GM12878 (cell line): ENCODE measurements around the gene SENP1. TPM values are rescaled to one million over a fixed set of nuclear protein-coding genes. Genes with fewer than 3 reads are reported as not detected.
"Not testable (repeated sequence)": the region's sequence is repeated elsewhere in the genome, so short reads cannot be mapped to it uniquely, and the experiment has no call there.

Experiments used
- ATAC-seq: fragments of 200-7000 bp; cut with Tn5 transposase; 3 replicates; pipeline ENCODE4 v1.9.1; 2020; ENCODE audit warnings: mild to moderate bottlenecking, moderate library complexity
- BruUV-seq: library from RNA; stranded (reverse); fragments of 400-500 nt; replicated peaks from 2 replicates; lab custom pipeline; 2021; lab: Mats Ljungman, UMichigan
- CTCF ChIA-PET: fragments of 300-600 bp; sonication (Branson Sonifier 250); formaldehyde crosslinking; extraction: SDS; loops from one replicate; lab custom pipeline; 2021; ENCODE audit warnings: inconsistent platforms; lab: Yijun Ruan, JAX
- POLR2A ChIA-PET: fragments of 350-600 bp; formaldehyde crosslinking; extraction: SDS; loops from one replicate; lab custom pipeline; 2021; ENCODE audit warnings: inconsistent platforms; lab: Charles Lee
- RAD21 ChIA-PET: fragments of 300-600 bp; sonication (Branson Sonifier 250); formaldehyde crosslinking; loops from one replicate; lab custom pipeline; 2023; ENCODE audit warnings: antibody characterized with exemption; ENCODE audit not compliant: unreplicated experiment; lab: Charles Lee
- SMC1A ChIA-PET: fragments of 300-600 bp; sonication (Branson Sonifier 250); formaldehyde crosslinking; loops from one replicate; lab custom pipeline; 2023; ENCODE audit not compliant: unreplicated experiment, uncharacterized antibody; lab: Charles Lee
- DNase-seq: peaks from one replicate; pipeline ENCODE4 v3.0.0-alpha.2; 2011; ENCODE audit warnings: low read depth, low spot score
- FAIRE-seq: peaks from 3 replicates; lab custom pipeline; 2011; peaks lifted over from hg19 to GRCh38; lab: Jason Lieb, UNC
- H2AFZ ChIP-seq: 2 replicates; pipeline ENCODE4 v1.6.0; 2011; ENCODE audit warnings: low read depth, low read length, control low read depth; ENCODE audit not compliant: control insufficient read depth
- H3K27ac ChIP-seq: 2 replicates; pipeline ENCODE4 v1.5.1; 2011; ENCODE audit warnings: control low read depth; ENCODE audit not compliant: control insufficient read depth, insufficient read depth
- H3K27me3 ChIP-seq, 2 experiments: replicated peaks in 1 of 2; 2 replicates each; pipeline versions ENCODE4 v1.6.0 to v1.6.1; 2011; ENCODE audit warnings: low read length in 1 of 2; ENCODE audit not compliant: control insufficient read depth in 2 of 2, insufficient read depth in 2 of 2
- H3K36me3 ChIP-seq, 2 experiments: 2 replicates each; pipeline ENCODE4 v1.5.1; 2011; ENCODE audit warnings: low read length in 1 of 2; ENCODE audit not compliant: control insufficient read depth in 2 of 2, insufficient read depth in 2 of 2
- H3K4me1 ChIP-seq: 2 replicates; pipeline ENCODE4 v1.6.1; 2011; ENCODE audit warnings: mild to moderate bottlenecking, low read length, moderate library complexity, mixed read lengths; ENCODE audit not compliant: control insufficient read depth, insufficient read depth
- H3K4me2 ChIP-seq: 2 replicates; pipeline ENCODE4 v1.6.0; 2011; ENCODE audit warnings: control low read depth; ENCODE audit not compliant: control insufficient read depth, insufficient read depth
- H3K4me3 ChIP-seq: fragments of 200-600 bp; sonication (generic); 2 replicates; pipeline ENCODE4 v1.5.1; 2016
- H3K79me2 ChIP-seq: 2 replicates; pipeline ENCODE4 v1.6.0; 2011; ENCODE audit warnings: low read length; ENCODE audit not compliant: control insufficient read depth, insufficient read depth
- H3K9ac ChIP-seq: 2 replicates; pipeline ENCODE4 v1.8.0; 2011; ENCODE audit warnings: low read length, control low read depth, mixed read lengths; ENCODE audit not compliant: control insufficient read depth, insufficient read depth
- H3K9me3 ChIP-seq: replicated peaks from 3 replicates; pipeline ENCODE4 v1.5.1; 2011; ENCODE audit warnings: mild to moderate bottlenecking, low read length; ENCODE audit not compliant: control insufficient read depth, insufficient read depth
- H4K20me1 ChIP-seq: 2 replicates; pipeline ENCODE4 v1.6.0; 2011; ENCODE audit not compliant: control insufficient read depth, insufficient read depth
- BHLHE40 ChIP-seq, 2 experiments: fragments of 450-650 bp in 1 of 2; IDR thresholded peaks; 2 replicates each; pipeline ENCODE4 v1.6.1; 2011 to 2017; ENCODE audit warnings: low read depth in 2 of 2, borderline replicate concordance in 1 of 2, improper control_type of control experiment in 1 of 2, low read length in 1 of 2, mild to moderate bottlenecking in 1 of 2
- CBX3 ChIP-seq: fragments of 200-600 bp; sonication (generic); IDR thresholded peaks from 2 replicates; pipeline ENCODE4 v1.6.1; 2016; ENCODE audit warnings: low read depth, borderline replicate concordance
- CHD2 ChIP-seq: IDR thresholded peaks from 2 replicates; pipeline ENCODE4 v1.6.1; 2011; ENCODE audit warnings: low read depth, low read length, improper control_type of control experiment, borderline replicate concordance
- SPI1 ChIP-seq: IDR thresholded peaks from 2 replicates; pipeline ENCODE4 v1.6.1; 2011; ENCODE audit warnings: low read depth, mild to moderate bottlenecking, low read length, moderate library complexity, borderline replicate concordance; ENCODE audit not compliant: insufficient read depth
- SREBF2 ChIP-seq: IDR thresholded peaks from 2 replicates; pipeline ENCODE4 v1.6.1; 2012; ENCODE audit warnings: mild to moderate bottlenecking, low read length
- SUPT20H ChIP-seq: IDR thresholded peaks from 2 replicates; pipeline ENCODE4 v1.6.1; 2011; ENCODE audit warnings: low read depth, mild to moderate bottlenecking, low read length, moderate library complexity, borderline replicate concordance; ENCODE audit not compliant: control insufficient read depth
- TBL1XR1 ChIP-seq: IDR thresholded peaks from 2 replicates; pipeline ENCODE4 v1.6.1; 2012; ENCODE audit warnings: low read depth, low read length, improper control_type of control experiment
- WGBS: methylation state at CpG from one replicate; pipeline ENCODE4 v1.1.6; 2016; ENCODE audit warnings: low lambda C conversion rate; ENCODE audit not compliant: insufficient replicate concordance, insufficient coverage; ENCODE audit errors: missing lambda C conversion rate; 5-methylcytosine and 5-hydroxymethylcytosine counted together
- in situ Hi-C: fragments of 300-500 bp; cut with MboI; formaldehyde crosslinking; loops from 9 replicates; pipeline ENCODE4 v1.14.3; 2018; ENCODE audit warnings: mixed read lengths
- intact Hi-C: fragments of 100-400 bp; cut with micrococcal nuclease; formaldehyde crosslinking; loops from one replicate; pipeline ENCODE4 v1.14.2; 2022; ENCODE audit not compliant: unreplicated experiment
- polyA plus RNA-seq, 11 experiments: library from polyadenylated mRNA; depleted of rRNA in 4 of 11; unstranded in 6 of 11; stranded (reverse) in 5 of 11; fragments of >200 nt; fragmentation: Nextera tagmentation in 4 of 11; fragmentation: Illumina TruSeq in 1 of 11; extraction: Ambion mirVana in 4 of 11; extraction: Trizol in 1 of 11; gene quantifications; 1 replicate in 1 of 11; 2 replicates in 10 of 11; pipeline versions ENCODE4 v1.2.1 to v1.2.3, GENCODE V29; 2011 to 2016; ENCODE audit warnings: inconsistent platforms in 2 of 11, missing spikeins in 2 of 11, low read depth in 1 of 11
- total RNA-seq, 4 experiments: library from RNA; depleted of rRNA in 3 of 4; stranded (reverse); fragments of >200 nt in 3 of 4; fragmentation: Illumina TruSeq in 1 of 4; extraction: Trizol in 1 of 4; gene quantifications; 2 replicates each; pipeline versions ENCODE4 v1.2.1 to v1.2.3, GENCODE V29; 2013 to 2021
- TF ChIP-seq, protein P1 (sequence below): fragments of 450-650 bp; IDR thresholded peaks from 2 replicates; pipeline ENCODE4 v1.6.1; 2016; ENCODE audit warnings: mild to moderate bottlenecking, moderate library complexity, borderline replicate concordance
- TF ChIP-seq, protein P2 (sequence below): fragments of 450-650 bp; IDR thresholded peaks from 2 replicates; pipeline ENCODE4 v1.6.1; 2017; ENCODE audit warnings: mild to moderate bottlenecking, moderate library complexity

The SENP1 gene
- total and polyA plus RNA-seq, 10 of the 15 experiments (the other 5 are each of a cell fraction or from before 2014, with no cell fraction given), result 8.1 to 52.4 (median 26.1) TPM

DNA sequence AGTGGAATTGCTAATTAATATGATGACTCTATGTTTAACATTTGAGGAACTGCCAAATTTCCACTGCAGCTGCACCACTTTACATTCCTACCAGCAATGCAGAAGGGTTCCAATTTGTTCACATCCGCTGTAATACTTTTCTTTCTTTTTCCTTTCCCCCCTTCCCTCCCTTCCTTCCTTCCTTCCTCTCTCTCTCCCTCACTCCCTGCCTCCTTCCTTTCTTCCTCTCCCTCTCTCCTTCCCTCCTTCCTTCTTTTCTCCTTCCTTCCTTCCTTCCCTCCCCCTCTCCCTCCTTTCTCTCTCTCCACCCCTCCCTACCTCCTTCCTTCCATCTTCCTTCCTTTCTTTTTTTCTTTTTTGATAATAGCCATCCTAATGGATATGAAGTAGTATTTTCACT, 10.1 kb upstream of the SENP1 start:
- Histone ChIP-seq H3K4me2 (no peak overlapping the region), H4K20me1 (no peaks in the 10 kb centered on the region), H3K9me3 (no peaks in the 10 kb centered on the region), H3K36me3 (no peaks in the 10 kb centered on the region), H3K27ac (no peak overlapping the region), H3K4me1 (peaks cover 6% of the 10 kb centered on the region), H2AFZ (no peak overlapping the region), H3K79me2 (peaks cover 19% of the 10 kb centered on the region), H3K27me3 (no peaks in the 10 kb centered on the region), H3K9ac (no peak overlapping the region), H3K4me3 (no peak overlapping the region)
- ChIA-PET POLR2A (no interaction called here), RAD21 (no interaction called here), CTCF (interaction anchor here (1.7 kb wide), 1 partner anchor 9 kb away, joined by 7 read pairs; the partner anchor contains the start of gene SENP1), SMC1A (interaction anchor here (1.3 kb wide), 1 partner anchor 12 kb away, joined by 3 read pairs; no protein-coding TSS in a partner anchor)
- TF ChIP-seq CBX3 (no peak), SUPT20H (no peak), TBL1XR1 (no peak), CHD2 (no peak), BHLHE40 (IDR thresholded peaks at IDR 0.05; ENCODE audit: borderline replicate concordance in 1 of 2, low read depth in 2 of 2, low read length in 1 of 2) (no peak), SPI1 (no peak), SREBF2 (no peak)
- TF ChIP-seq, protein P1, sequence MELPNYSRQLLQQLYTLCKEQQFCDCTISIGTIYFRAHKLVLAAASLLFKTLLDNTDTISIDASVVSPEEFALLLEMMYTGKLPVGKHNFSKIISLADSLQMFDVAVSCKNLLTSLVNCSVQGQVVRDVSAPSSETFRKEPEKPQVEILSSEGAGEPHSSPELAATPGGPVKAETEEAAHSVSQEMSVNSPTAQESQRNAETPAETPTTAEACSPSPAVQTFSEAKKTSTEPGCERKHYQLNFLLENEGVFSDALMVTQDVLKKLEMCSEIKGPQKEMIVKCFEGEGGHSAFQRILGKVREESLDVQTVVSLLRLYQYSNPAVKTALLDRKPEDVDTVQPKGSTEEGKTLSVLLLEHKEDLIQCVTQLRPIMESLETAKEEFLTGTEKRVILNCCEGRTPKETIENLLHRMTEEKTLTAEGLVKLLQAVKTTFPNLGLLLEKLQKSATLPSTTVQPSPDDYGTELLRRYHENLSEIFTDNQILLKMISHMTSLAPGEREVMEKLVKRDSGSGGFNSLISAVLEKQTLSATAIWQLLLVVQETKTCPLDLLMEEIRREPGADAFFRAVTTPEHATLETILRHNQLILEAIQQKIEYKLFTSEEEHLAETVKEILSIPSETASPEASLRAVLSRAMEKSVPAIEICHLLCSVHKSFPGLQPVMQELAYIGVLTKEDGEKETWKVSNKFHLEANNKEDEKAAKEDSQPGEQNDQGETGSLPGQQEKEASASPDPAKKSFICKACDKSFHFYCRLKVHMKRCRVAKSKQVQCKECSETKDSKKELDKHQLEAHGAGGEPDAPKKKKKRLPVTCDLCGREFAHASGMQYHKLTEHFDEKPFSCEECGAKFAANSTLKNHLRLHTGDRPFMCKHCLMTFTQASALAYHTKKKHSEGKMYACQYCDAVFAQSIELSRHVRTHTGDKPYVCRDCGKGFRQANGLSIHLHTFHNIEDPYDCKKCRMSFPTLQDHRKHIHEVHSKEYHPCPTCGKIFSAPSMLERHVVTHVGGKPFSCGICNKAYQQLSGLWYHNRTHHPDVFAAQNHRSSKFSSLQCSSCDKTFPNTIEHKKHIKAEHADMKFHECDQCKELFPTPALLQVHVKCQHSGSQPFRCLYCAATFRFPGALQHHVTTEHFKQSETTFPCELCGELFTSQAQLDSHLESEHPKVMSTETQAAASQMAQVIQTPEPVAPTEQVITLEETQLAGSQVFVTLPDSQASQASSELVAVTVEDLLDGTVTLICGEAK, result no peak
- TF ChIP-seq, protein P2, sequence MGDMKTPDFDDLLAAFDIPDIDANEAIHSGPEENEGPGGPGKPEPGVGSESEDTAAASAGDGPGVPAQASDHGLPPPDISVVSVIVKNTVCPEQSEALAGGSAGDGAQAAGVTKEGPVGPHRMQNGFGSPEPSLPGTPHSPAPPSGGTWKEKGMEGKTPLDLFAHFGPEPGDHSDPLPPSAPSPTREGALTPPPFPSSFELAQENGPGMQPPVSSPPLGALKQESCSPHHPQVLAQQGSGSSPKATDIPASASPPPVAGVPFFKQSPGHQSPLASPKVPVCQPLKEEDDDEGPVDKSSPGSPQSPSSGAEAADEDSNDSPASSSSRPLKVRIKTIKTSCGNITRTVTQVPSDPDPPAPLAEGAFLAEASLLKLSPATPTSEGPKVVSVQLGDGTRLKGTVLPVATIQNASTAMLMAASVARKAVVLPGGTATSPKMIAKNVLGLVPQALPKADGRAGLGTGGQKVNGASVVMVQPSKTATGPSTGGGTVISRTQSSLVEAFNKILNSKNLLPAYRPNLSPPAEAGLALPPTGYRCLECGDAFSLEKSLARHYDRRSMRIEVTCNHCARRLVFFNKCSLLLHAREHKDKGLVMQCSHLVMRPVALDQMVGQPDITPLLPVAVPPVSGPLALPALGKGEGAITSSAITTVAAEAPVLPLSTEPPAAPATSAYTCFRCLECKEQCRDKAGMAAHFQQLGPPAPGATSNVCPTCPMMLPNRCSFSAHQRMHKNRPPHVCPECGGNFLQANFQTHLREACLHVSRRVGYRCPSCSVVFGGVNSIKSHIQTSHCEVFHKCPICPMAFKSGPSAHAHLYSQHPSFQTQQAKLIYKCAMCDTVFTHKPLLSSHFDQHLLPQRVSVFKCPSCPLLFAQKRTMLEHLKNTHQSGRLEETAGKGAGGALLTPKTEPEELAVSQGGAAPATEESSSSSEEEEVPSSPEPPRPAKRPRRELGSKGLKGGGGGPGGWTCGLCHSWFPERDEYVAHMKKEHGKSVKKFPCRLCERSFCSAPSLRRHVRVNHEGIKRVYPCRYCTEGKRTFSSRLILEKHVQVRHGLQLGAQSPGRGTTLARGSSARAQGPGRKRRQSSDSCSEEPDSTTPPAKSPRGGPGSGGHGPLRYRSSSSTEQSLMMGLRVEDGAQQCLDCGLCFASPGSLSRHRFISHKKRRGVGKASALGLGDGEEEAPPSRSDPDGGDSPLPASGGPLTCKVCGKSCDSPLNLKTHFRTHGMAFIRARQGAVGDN, result no peak
- ATAC-seq (no peak), FAIRE-seq (no peak), DNase-seq (no peak)
- in situ Hi-C loops, result no loop called here
- 71% methylated on average over 1 of the region's 1 CpG for WGBS
- intact Hi-C loops, result no loop called here
- no TSS peak for BruUV-seq

DNA sequence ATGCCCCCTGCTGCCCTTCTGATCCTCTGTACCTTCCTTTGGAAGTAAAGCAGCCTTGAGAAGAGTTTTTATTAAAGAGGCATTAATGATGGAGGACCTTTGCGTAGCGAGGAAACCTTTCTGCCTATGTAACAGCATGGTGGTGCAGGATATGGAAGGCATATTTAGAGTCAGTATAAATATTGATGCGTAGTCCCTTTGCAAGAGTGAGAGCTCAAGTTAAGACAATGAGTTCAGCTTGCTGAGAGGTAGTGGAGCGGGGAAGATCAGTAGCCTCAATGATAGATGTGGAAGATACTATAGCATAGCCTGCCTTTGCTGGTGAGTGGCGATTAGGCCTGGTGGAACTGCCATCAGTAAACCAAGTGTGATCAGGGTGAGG, 5.4 kb upstream of the SENP1 start:
- H3K4me2 ChIP-seq, FAIRE-seq, SMC1A ChIA-PET, intact Hi-C loops, H4K20me1 ChIP-seq, H3K9me3 ChIP-seq, H3K27ac ChIP-seq, H2AFZ ChIP-seq, H3K27me3 ChIP-seq, DNase-seq, H3K9ac ChIP-seq, H3K4me3 ChIP-seq, H3K36me3 ChIP-seq, RAD21 ChIA-PET, BruUV-seq, CTCF ChIA-PET, in situ Hi-C loops, ATAC-seq: not testable (repeated sequence)
- Histone ChIP-seq H3K79me2 (peaks cover 14% of the 10 kb centered on the region), H3K4me1 (peaks cover 23% of the 10 kb centered on the region)
- POLR2A ChIA-PET, result interaction anchor here (1.3 kb wide), 1 partner anchor 9 kb away, joined by 5 read pairs; no protein-coding TSS in a partner anchor
- 74% methylated on average over 5 of the region's 5 CpGs for WGBS
